ENCODE results near the gene ZGRF1.

GRCh38 chr4:112517911-112518310, 118.8 kb downstream of the ZGRF1 start:
- TF ChIP-seq CTCF (IDR thresholded peaks at IDR 0.05 in 2 of 3, conservative IDR thresholded peaks at IDR 0.05 in 1 of 3; ENCODE audit: control insufficient read depth in 2 of 3, extremely low read depth in 1 of 3, insufficient read depth in 1 of 3, low read depth in 3 of 3, low read length in 3 of 3): no peak
- TF ChIP-seq SIN3A (IDR thresholded peaks at IDR 0.05; ENCODE audit: low read depth, low read length): no peak
- TF ChIP-seq POLR2A (IDR thresholded peaks at IDR 0.05; ENCODE audit: low read depth, low read length): no peak
- TF ChIP-seq NR2C2 (IDR thresholded peaks at IDR 0.05; ENCODE audit: borderline replicate concordance, control insufficient read depth, insufficient read length, low read depth): no peak
- no peak for TF ChIP-seq ZBTB33 (IDR thresholded peaks at IDR 0.05)
- no peak for TF ChIP-seq POLR2AphosphoS5 (IDR thresholded peaks at IDR 0.05; ENCODE audit: low read length)
- no peak for TF ChIP-seq ATF3 (IDR thresholded peaks at IDR 0.05; ENCODE audit: borderline replicate concordance, extremely low read depth, low read depth, low read length)
- no peak for TF ChIP-seq YY1 (IDR thresholded peaks at IDR 0.05; ENCODE audit: low read depth, low read length)

Measured in GM12878 (cell line).